H1 (cell line): ENCODE data around the gene PTPN7.

ENCODE experiments used
- ATF3 ChIP-seq: IDR thresholded peaks from 2 replicates; pipeline ENCODE4 v1.6.1; 2011; ENCODE audit warnings: low read depth, mild to moderate bottlenecking, low read length; ENCODE audit not compliant: insufficient read depth
- CHD2 ChIP-seq: IDR thresholded peaks from 2 replicates; pipeline ENCODE4 v1.6.1; 2012; ENCODE audit warnings: low read length, improper control_type of control experiment
- CTCF ChIP-seq, 3 experiments: IDR thresholded peaks; 1 replicate in 2 of 3; 2 replicates in 1 of 3; pipeline versions ENCODE4 v1.5.1 to v1.6.1; 2011; ENCODE audit warnings: low read length in 3 of 3, mild to moderate bottlenecking in 3 of 3, inconsistent platforms in 2 of 3, low read depth in 1 of 3, moderate library complexity in 1 of 3; ENCODE audit not compliant: insufficient read depth in 1 of 3; ENCODE audit errors: control extremely low read depth in 1 of 3
- EZH2 ChIP-seq: fragments of 200-600 bp; sonication (generic); IDR thresholded peaks from 2 replicates; pipeline ENCODE4 v1.7.1; 2012; ENCODE audit warnings: low read depth, mild to moderate bottlenecking, moderate library complexity, low read length, inconsistent platforms; ENCODE audit not compliant: severe bottlenecking
- JUN ChIP-seq: IDR thresholded peaks from 2 replicates; pipeline ENCODE4 v1.6.1; 2011; ENCODE audit warnings: low read depth, mild to moderate bottlenecking, improper control_type of control experiment, low read length
- MAX ChIP-seq: IDR thresholded peaks from 2 replicates; pipeline ENCODE4 v1.6.1; 2012; ENCODE audit warnings: inconsistent platforms
- NANOG ChIP-seq: IDR thresholded peaks from 2 replicates; pipeline ENCODE4 v1.6.1; 2011; ENCODE audit warnings: low read length, low read depth, mild to moderate bottlenecking, inconsistent platforms; ENCODE audit not compliant: insufficient read depth, poor library complexity, severe bottlenecking
- POLR2A ChIP-seq, 2 experiments: IDR thresholded peaks; 1 replicate in 1 of 2; 2 replicates in 1 of 2; pipeline ENCODE4 v1.6.1; 2011; ENCODE audit warnings: low read depth in 2 of 2, low read length in 2 of 2, mild to moderate bottlenecking in 2 of 2; ENCODE audit errors: control extremely low read depth in 1 of 2
- POLR2AphosphoS5 ChIP-seq: IDR thresholded peaks from 2 replicates; pipeline ENCODE4 v1.6.1; 2011; ENCODE audit warnings: low read depth, low read length
- SP1 ChIP-seq: IDR thresholded peaks from 2 replicates; pipeline ENCODE4 v1.6.1; 2011; ENCODE audit warnings: low read depth, low read length
- TCF12 ChIP-seq: IDR thresholded peaks from 2 replicates; pipeline ENCODE4 v1.6.1; 2011; ENCODE audit warnings: low read depth, mild to moderate bottlenecking, low read length
- YY1 ChIP-seq: IDR thresholded peaks from 2 replicates; pipeline ENCODE4 v1.6.1; 2011; ENCODE audit warnings: low read depth, mild to moderate bottlenecking, low read length

GRCh38 chr1:202162047-202162417 is 1.6 kb upstream of the PTPN7 start:
- TF ChIP-seq ATF3 (no peak), CTCF (IDR thresholded peaks at IDR 0.05; ENCODE audit: control extremely low read depth in 1 of 3, insufficient read depth in 1 of 3, low read depth in 1 of 3, low read length in 3 of 3) (no peak), POLR2A (IDR thresholded peaks at IDR 0.05; ENCODE audit: control extremely low read depth in 1 of 2, low read depth in 2 of 2, low read length in 2 of 2) (no peak), MAX (no peak), POLR2AphosphoS5 (no peak), EZH2 (no peak), NANOG (no peak), CHD2 (no peak), TCF12 (no peak), SP1 (no peak), JUN (no peak), YY1 (no peak)
